Measurements from ENCODE around the gene TRIM63. TPM values are rescaled to one million over a fixed set of nuclear protein-coding genes. Genes with fewer than 3 reads are reported as not detected.
"Not testable (repeated sequence)": the region's sequence is repeated elsewhere in the genome, so short reads cannot be mapped to it uniquely, and the experiment has no call there.

The TRIM63 gene
- total and polyA plus RNA-seq, 4 donors: not detected

- Histone ChIP-seq H3K4me1 (ENCODE audit: control insufficient read depth, insufficient read depth, low read length) (no peaks in the 10 kb centered on the region), H3K27me3 (ENCODE audit: control insufficient read depth, insufficient read depth, low read length) (no peaks in the 10 kb centered on the region), H3K4me3 (ENCODE audit: low read depth, low read length) (no peak overlapping the region), H3K36me3 (ENCODE audit: control insufficient read depth, insufficient read depth, low read length) (no peaks in the 10 kb centered on the region), H3K9me3 (ENCODE audit: control insufficient read depth, insufficient read depth, low read length) (no peaks in the 10 kb centered on the region), H3K27ac (ENCODE audit: low read depth, low read length) (no peak overlapping the region)
- no peak for DNase-seq (ENCODE audit: low read depth in 4 of 6, low spot score in 6 of 6)
- WGBS (ENCODE audit: insufficient coverage): no CpG with 5 or more reads among the region's 3 CpGs
Observed at GRCh38 chr1:26102119-26102518, 34.7 kb upstream of the TRIM63 start.

DNA sequence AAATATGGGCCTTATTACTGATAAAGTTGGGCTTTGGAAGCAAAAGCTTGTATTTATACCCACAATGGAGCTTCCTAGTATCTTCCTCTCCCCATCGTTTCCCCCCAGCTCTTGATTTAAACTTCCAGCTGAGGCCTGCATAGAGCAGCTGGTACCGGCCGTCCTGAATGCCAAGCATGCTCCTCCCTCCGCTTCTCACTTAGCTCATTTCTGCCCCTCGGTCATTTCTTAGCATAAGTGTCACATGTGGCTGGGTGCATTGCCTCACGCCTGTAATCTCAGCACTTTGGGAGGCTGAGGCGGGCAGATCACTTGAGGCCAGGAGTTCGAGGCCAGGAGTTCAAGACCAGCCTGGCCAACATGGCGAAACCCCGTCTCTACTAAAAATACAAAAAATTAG is 32.8 kb upstream of the TRIM63 start:
- not testable (repeated sequence) for H3K4me1 ChIP-seq (ENCODE audit: control insufficient read depth, insufficient read depth, low read length); DNase-seq (ENCODE audit: low read depth in 4 of 6, low spot score in 6 of 6); H3K36me3 ChIP-seq (ENCODE audit: control insufficient read depth, insufficient read depth, low read length); H3K9me3 ChIP-seq (ENCODE audit: control insufficient read depth, insufficient read depth, low read length); H3K27me3 ChIP-seq (ENCODE audit: control insufficient read depth, insufficient read depth, low read length); H3K4me3 ChIP-seq (ENCODE audit: low read depth, low read length); H3K27ac ChIP-seq (ENCODE audit: low read depth, low read length)
- 56% methylated on average over 6 of the region's 10 CpGs for WGBS (ENCODE audit: insufficient coverage)

DNA sequence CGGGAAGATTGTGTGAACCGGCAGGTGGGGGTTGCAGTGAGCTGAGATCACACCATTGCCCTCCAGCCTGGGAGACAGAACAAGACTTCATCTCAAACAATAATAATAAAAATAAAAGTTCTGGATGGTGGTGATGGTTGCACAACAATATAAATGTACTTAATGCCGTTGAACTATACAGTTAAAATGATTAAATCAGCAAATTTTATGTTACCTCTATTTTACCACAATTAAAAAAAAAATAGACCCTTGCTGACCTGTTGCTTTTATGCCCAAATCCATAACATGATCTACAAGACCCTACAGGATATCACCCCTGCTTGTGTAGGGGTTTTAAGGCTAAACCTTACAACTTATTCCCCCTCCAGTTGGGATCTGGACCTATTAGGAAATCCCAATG is 32.4 kb upstream of the TRIM63 start:
- H3K27me3 ChIP-seq (ENCODE audit: control insufficient read depth, insufficient read depth, low read length): no peaks in the 10 kb centered on the region
- no peaks in the 10 kb centered on the region for H3K9me3 ChIP-seq (ENCODE audit: control insufficient read depth, insufficient read depth, low read length)
- no peak overlapping the region for H3K4me3 ChIP-seq (ENCODE audit: low read depth, low read length)
- no peaks in the 10 kb centered on the region for H3K36me3 ChIP-seq (ENCODE audit: control insufficient read depth, insufficient read depth, low read length)
- peaks cover 2% of the 10 kb centered on the region for H3K4me1 ChIP-seq (ENCODE audit: control insufficient read depth, insufficient read depth, low read length)
- DNase-seq (ENCODE audit: low read depth in 4 of 6, low spot score in 6 of 6): no peak
- whole genome bisulfite sequencing (ENCODE audit: insufficient coverage): no CpG with 5 or more reads among the region's 3 CpGs
- no peak overlapping the region for H3K27ac ChIP-seq (ENCODE audit: low read depth, low read length)

DNA sequence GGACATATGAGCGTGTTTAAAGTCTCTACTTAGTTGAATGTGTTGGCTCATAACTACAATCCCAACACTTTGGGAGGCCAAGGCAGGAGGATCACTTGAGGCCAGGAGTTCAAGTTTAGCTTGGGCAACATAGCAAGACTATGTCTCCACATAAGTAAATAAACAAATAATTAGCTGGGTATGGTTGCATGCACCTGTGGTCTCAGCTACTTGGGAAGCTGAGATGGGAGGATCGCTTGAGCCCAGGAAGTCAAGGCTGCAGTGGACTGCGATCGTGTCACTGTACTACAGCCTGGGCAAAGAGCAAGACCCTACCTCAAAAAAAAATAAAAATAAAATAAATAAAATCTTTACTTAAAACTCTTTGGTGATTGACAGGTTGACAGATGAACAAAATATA is 31.2 kb upstream of the TRIM63 start:
- Histone ChIP-seq H3K4me1 (ENCODE audit: control insufficient read depth, insufficient read depth, low read length) (peaks cover 10% of the 10 kb centered on the region), H3K27ac (ENCODE audit: low read depth, low read length) (no peak overlapping the region), H3K9me3 (ENCODE audit: control insufficient read depth, insufficient read depth, low read length) (no peaks in the 10 kb centered on the region), H3K27me3 (ENCODE audit: control insufficient read depth, insufficient read depth, low read length) (peaks cover 6% of the 10 kb centered on the region), H3K4me3 (ENCODE audit: low read depth, low read length) (no peak overlapping the region), H3K36me3 (ENCODE audit: control insufficient read depth, insufficient read depth, low read length) (no peaks in the 10 kb centered on the region)
- no peak for DNase-seq (ENCODE audit: low read depth in 4 of 6, low spot score in 6 of 6)
- no CpG with 5 or more reads among the region's 4 CpGs for WGBS (ENCODE audit: insufficient coverage)

DNA sequence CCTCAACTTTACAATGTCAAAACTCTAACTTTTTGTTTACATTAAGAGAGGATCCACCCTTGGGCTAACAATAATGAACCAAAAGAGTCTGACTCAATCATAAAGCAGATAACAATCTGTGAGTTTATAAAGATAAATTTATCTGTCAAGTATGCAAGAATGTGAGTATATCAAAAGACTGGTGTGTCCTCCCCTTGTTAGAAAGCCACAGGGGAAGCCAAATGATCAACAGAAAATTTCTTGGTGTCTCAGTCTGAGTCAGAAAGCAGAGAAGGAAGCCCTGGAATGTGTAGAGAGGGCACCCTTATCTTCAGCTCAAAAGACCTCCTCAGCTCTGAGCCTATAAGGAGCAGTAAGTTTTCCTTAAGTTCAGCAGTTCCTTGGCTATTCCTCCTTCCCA is 30.3 kb upstream of the TRIM63 start:
- H3K4me3 ChIP-seq (ENCODE audit: low read depth, low read length): no peak overlapping the region
- no peaks in the 10 kb centered on the region for H3K9me3 ChIP-seq (ENCODE audit: control insufficient read depth, insufficient read depth, low read length)
- DNase-seq (ENCODE audit: low read depth in 4 of 6, low spot score in 6 of 6): no peak
- H3K27me3 ChIP-seq (ENCODE audit: control insufficient read depth, insufficient read depth, low read length): peaks cover 6% of the 10 kb centered on the region
- peaks cover 10% of the 10 kb centered on the region for H3K4me1 ChIP-seq (ENCODE audit: control insufficient read depth, insufficient read depth, low read length)
- no peaks in the 10 kb centered on the region for H3K36me3 ChIP-seq (ENCODE audit: control insufficient read depth, insufficient read depth, low read length)
- no peak overlapping the region for H3K27ac ChIP-seq (ENCODE audit: low read depth, low read length)

DNA sequence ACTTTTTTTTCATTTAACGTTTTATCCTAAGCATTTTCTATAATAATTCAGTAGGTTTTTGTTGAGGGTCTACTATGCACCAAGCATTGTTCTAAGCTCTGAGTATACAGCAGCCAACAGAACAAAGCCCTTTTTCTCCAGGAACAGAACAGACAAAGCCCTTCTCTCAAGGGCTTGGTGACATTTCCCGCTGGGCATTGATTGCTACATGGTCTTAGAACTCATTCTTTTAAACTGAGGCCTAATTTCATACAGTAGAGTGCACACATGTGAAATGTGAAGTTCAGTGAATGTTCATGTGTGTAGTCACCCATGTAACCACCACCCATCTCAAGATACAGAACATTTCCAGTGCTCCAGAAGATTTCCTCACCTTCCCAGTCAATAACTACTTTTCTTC is 29.0 kb upstream of the TRIM63 start:
- DNase-seq (ENCODE audit: low read depth in 4 of 6, low spot score in 6 of 6): peak in 1 of 6 donors; percentile 29
- Histone ChIP-seq H3K4me1 (ENCODE audit: control insufficient read depth, insufficient read depth, low read length) (peaks cover 10% of the 10 kb centered on the region), H3K9me3 (ENCODE audit: control insufficient read depth, insufficient read depth, low read length) (no peaks in the 10 kb centered on the region), H3K36me3 (ENCODE audit: control insufficient read depth, insufficient read depth, low read length) (no peaks in the 10 kb centered on the region), H3K4me3 (ENCODE audit: low read depth, low read length) (no peak overlapping the region), H3K27me3 (ENCODE audit: control insufficient read depth, insufficient read depth, low read length) (peaks cover 8% of the 10 kb centered on the region), H3K27ac (ENCODE audit: low read depth, low read length) (no peak overlapping the region)
- WGBS (ENCODE audit: insufficient coverage): no CpG with 5 or more reads among the region's 2 CpGs

GRCh38 chr1:26094677-26095383 is 27.4 kb upstream of the TRIM63 start:
- H3K27ac ChIP-seq (ENCODE audit: low read depth, low read length): no peak overlapping the region
- WGBS (ENCODE audit: insufficient coverage): 20% methylated on average over 13 of the region's 17 CpGs

DNA sequence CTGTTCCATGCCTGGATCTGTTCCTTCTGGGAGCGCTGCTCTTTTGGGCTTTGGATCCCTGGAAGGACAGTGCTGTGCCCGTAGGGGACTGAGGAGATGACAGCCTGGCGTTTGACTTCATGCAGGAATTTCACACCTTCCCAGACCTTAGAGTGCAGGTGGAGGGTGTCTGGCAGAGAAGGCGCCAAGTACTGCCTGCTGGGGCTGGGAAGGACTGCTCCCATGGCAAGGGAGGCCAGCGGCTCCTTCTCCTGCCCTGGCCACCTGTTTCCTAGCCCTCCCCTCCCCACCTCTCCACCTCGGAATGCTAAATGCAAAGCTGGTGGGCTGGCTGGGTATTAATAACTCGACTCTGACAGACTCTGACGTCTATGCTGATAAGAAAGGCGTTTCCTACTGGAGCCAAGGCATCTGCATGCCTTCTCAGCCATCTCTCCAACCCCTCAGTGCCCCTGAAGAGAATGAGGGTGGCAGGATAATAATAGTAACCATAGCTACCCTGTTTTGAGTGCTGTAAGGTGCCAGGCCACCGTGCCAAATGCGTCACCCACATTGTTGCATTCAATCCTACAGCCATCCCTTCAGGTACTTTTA is 26.7 kb upstream of the TRIM63 start:
- Histone ChIP-seq H3K27me3 (ENCODE audit: control insufficient read depth, insufficient read depth, low read length) (peaks cover 8% of the 10 kb centered on the region), H3K27ac (ENCODE audit: low read depth, low read length) (no peak overlapping the region), H3K36me3 (ENCODE audit: control insufficient read depth, insufficient read depth, low read length) (no peaks in the 10 kb centered on the region), H3K9me3 (ENCODE audit: control insufficient read depth, insufficient read depth, low read length) (no peaks in the 10 kb centered on the region), H3K4me1 (ENCODE audit: control insufficient read depth, insufficient read depth, low read length) (peaks cover 10% of the 10 kb centered on the region), H3K4me3 (ENCODE audit: low read depth, low read length) (no peak overlapping the region)
- DNase-seq (ENCODE audit: low read depth in 4 of 6, low spot score in 6 of 6): no peak
- WGBS (ENCODE audit: insufficient coverage): 45% methylated on average over 4 of the region's 11 CpGs

More at GRCh38 chr1:26094677-26095383, 27.4 kb upstream of the TRIM63 start:
- Histone ChIP-seq H3K4me1 (ENCODE audit: control insufficient read depth, insufficient read depth, low read length) (peaks cover 10% of the 10 kb centered on the region), H3K9me3 (ENCODE audit: control insufficient read depth, insufficient read depth, low read length) (no peaks in the 10 kb centered on the region), H3K27me3 (ENCODE audit: control insufficient read depth, insufficient read depth, low read length) (peaks cover 8% of the 10 kb centered on the region), H3K36me3 (ENCODE audit: control insufficient read depth, insufficient read depth, low read length) (no peaks in the 10 kb centered on the region), H3K4me3 (ENCODE audit: low read depth, low read length) (no peak overlapping the region)
- peak in 1 of 6 donors; percentile 48 for DNase-seq (ENCODE audit: low read depth in 4 of 6, low spot score in 6 of 6)

GRCh38 chr1:26093569-26093968 is 26.1 kb upstream of the TRIM63 start:
- WGBS (ENCODE audit: insufficient coverage): 15% methylated on average over 2 of the region's 6 CpGs
- peaks cover 10% of the 10 kb centered on the region for H3K4me1 ChIP-seq (ENCODE audit: control insufficient read depth, insufficient read depth, low read length)
- DNase-seq (ENCODE audit: low read depth in 4 of 6, low spot score in 6 of 6): not testable (repeated sequence)

GRCh38 chr1:26092422-26092821 is 25.0 kb upstream of the TRIM63 start:
- 64% methylated on average over 7 of the region's 7 CpGs for WGBS (ENCODE audit: insufficient coverage)
- DNase-seq (ENCODE audit: low read depth in 4 of 6, low spot score in 6 of 6): no peak

More at GRCh38 chr1:26093569-26093968, 26.1 kb upstream of the TRIM63 start:
- H3K27ac ChIP-seq (ENCODE audit: low read depth, low read length); H3K27me3 ChIP-seq (ENCODE audit: control insufficient read depth, insufficient read depth, low read length); H3K4me3 ChIP-seq (ENCODE audit: low read depth, low read length); H3K9me3 ChIP-seq (ENCODE audit: control insufficient read depth, insufficient read depth, low read length); H3K36me3 ChIP-seq (ENCODE audit: control insufficient read depth, insufficient read depth, low read length): not testable (repeated sequence)

More at GRCh38 chr1:26092422-26092821, 25.0 kb upstream of the TRIM63 start:
- Histone ChIP-seq H3K27me3 (ENCODE audit: control insufficient read depth, insufficient read depth, low read length) (peaks cover 8% of the 10 kb centered on the region), H3K4me1 (ENCODE audit: control insufficient read depth, insufficient read depth, low read length) (peaks cover 10% of the 10 kb centered on the region), H3K27ac (ENCODE audit: low read depth, low read length) (no peak overlapping the region), H3K9me3 (ENCODE audit: control insufficient read depth, insufficient read depth, low read length) (no peaks in the 10 kb centered on the region), H3K4me3 (ENCODE audit: low read depth, low read length) (no peak overlapping the region), H3K36me3 (ENCODE audit: control insufficient read depth, insufficient read depth, low read length) (no peaks in the 10 kb centered on the region)

Data from spinal cord (tissue), 10 donors.